GM21390 (cell line): ENCODE data around the gene GMDS.

Experiments used
- ATAC-seq: cut with Tn5 transposase; IDR thresholded peaks from one replicate; pipeline ENCODE4 v1.9.1; 2021; ENCODE audit not compliant: unreplicated experiment

Gene GMDS

DNA sequence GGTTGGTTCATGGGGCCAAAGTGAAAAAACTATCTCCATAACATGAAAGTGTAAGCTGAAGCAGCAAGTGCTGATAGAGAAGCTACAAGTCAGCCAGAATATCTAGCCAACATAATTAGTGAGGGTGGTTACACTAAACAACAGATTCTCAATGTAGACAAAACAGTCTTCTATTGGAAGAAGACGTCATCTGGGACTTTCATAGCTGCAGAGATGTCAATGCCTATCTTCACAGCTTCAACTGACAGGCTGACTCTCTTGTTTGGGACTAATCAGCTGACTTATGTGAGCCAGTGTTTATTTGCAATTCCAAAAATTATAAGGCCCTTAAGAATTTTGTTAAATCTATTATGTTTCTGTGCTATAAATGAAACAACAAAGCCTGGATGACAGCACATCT is 63.2 kb downstream of the GMDS start:
- no peak for ATAC-seq

- ATAC-seq = no peak
Observed at GRCh38 chr6:2181567-2181966, 63.8 kb downstream of the GMDS start.

DNA sequence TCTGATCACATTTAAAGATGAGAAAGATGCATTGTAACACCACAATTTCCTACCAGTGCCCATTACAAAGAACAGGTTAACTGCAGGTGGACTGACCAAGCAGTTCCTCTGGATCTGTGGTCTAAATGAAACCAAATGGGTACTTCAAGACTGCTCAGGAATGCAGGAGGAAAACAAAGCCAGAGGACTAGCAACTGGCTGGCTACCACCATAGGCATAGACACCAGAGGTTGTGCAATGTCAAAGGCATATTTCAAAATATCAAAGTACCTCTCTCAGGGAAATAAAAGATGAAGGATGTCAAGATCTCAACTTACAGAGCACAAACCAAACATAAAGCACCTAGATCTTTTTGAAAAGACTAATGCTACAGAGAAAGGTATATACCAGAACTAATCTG is 65.5 kb downstream of the GMDS start:
- ATAC-seq = no peak

- ATAC-seq = no peak
Observed at GRCh38 chr6:2179241-2179640, 66.2 kb downstream of the GMDS start.

DNA sequence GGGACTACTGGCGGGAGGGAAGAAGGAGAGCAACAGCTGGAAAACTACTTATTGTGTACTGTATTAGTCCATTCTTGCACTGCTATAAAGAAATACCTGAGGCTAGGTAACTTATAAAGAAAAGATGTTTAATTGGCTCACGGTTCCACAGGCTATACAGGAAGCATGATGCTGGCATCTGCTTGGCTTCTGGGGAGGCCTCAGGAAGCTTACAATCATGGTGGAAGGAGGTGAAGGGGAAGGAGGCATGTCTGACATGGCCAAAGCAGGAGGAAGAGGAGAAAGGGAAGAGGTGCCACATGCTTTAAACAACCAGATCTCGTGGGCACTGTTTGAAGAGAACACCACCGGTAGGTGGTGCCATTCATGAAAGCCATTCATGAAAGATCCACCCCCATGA is 67.3 kb downstream of the GMDS start:
- no peak for ATAC-seq

DNA sequence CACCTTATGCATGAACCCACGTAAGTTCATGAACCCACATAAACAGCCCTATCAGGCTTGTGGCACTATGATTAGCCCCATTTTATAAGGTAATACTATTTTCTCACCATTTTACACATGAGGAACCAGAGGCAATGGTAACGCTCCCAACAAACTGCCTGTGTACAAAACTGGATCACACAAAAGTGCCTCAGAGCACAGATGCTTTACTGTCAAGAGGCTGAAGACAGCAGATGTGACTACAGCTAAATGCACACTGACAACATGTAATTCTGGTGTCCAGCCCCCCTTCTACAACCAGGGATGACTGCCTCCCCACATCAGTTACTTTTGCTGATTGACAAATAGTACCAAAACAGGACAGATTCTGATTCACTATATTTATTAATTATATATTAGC is 69.6 kb downstream of the GMDS start:
- no peak for ATAC-seq

GRCh38 chr6:2173203-2173961 is 72.0 kb downstream of the GMDS start:
- no peak for ATAC-seq

DNA sequence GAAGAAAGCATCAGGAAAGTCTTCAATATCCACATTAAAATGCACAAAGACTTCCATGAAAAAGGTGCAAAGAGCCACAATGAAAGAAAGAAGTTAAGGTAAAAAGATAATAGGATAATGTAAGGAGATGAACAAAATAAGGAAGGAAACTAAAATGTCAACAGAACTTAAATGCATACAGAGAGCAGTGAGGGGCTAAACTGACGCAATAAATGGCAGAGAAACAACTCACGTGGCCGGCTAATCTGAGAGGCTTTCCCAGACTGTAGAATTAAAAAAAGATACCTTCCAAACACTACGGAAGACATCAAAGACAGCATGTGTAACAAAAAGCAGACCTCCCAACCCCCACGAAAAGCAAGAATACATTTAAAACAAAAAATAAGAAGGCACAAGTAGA is 73.7 kb downstream of the GMDS start:
- no peak for ATAC-seq

DNA sequence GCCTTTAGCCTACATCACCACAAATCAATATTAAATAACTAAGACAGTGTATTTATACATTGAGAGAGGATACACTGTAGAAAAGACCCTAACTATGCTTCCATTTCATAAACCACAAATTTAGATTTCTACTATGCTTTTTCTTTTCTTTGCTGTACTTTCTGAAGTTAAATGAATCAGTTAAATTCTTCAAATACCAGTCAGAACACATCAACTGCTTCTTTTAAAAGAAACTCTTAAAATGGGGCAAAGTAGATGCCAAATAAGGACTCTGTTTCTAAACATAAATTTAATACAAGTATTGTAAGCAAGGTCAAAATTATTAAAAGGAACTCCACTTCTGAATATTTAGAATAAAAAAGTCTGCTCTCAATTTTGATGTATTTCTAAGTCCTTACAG is 76.9 kb downstream of the GMDS start:
- ATAC-seq = no peak

- no peak for ATAC-seq
Observed at GRCh38 chr6:2166717-2167116, 78.7 kb downstream of the GMDS start.

DNA sequence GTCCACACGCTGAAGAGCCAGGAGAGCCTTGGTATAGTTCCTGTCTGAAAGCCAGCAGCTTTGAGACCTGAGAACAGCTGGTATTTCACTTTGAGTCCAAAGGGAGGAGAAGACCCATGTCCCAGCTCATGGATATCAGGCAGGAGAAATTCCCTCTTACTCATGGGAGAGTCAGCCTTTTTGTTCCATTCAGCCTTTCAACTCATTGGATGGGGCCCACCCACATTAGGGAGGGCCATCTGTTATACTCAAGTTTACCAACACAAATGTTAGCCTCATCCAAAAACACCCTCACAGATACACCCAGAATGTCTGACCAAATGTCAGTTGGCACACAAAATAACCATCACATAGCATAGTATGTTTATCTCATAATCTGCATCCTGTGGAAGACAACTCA is 80.1 kb downstream of the GMDS start:
- no peak for ATAC-seq

GRCh38 chr6:2164481-2164880 is 80.9 kb downstream of the GMDS start:
- no peak for ATAC-seq

GRCh38 chr6:2162079-2162445 is 83.3 kb downstream of the GMDS start:
- no peak for ATAC-seq

GRCh38 chr6:2158596-2159271 is 86.7 kb downstream of the GMDS start:
- ATAC-seq = no peak

- peak; percentile 82 for ATAC-seq
Observed at GRCh38 chr6:2157441-2158127, 87.8 kb downstream of the GMDS start.

DNA sequence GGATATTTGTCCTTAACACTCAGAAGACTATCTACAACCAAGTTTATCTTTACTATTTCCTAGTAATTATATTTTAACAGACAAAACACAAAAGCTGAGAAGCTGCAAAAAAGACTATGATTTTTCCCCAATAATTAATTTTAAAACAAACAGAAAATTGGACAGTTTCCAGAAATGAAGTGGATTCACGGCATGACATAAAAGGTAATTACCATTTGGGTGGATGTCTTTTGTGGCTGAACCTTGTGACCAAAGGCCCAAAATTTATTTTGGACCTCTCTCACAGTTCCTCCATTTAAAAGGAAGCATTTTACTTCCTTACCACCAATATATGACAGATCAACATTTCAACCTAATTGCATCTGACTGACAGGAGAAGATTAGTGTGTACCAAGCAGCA is 90.2 kb downstream of the GMDS start:
- no peak for ATAC-seq

DNA sequence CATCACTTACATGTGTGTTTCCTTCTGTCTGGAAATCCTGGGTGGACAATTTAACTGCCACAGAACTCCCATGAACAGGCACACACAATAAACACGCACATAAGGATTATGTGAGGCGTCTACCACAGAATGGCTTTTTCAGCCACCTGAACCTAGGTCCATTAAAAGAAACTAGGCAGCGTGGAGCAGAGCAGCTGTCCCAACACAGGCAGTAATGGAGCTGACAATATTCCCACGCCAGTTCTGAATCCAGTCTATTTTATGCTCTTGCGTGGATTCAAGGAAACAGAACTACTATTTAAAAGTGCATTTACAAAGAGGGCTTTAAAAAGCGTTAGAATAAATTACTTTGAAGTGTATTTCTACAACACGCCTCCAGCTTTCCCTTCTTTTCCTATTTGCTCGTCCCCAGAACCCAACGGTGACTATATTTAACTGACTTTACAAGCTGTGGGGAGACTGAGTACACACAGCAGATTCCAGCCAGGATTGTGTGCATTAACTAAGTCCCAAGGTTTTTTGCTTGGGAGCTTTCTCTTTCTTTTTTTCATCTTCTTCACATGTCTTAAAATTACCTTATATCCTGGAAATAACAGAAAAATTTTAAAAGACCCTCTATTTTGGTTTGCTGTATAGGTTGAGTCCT is 95.9 kb downstream of the GMDS start:
- no peak for ATAC-seq

DNA sequence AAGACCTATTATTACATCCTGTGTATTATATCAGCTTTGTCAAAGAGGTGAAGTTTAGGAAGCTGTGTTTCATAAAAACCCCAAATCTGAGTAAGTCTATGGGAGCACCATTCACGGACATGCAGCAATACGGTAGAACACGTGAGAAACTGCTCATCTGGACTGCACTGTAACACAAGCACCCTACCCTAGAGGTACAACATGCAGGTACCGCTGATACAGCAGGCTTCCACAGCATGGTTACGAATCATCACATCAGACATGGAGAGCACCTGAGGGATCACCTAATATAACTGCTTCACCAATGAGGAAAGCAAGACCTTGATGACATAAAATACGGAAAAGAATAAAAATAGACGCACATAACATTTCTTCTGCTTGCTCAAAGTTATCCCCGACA is 96.7 kb downstream of the GMDS start:
- ATAC-seq = no peak

DNA sequence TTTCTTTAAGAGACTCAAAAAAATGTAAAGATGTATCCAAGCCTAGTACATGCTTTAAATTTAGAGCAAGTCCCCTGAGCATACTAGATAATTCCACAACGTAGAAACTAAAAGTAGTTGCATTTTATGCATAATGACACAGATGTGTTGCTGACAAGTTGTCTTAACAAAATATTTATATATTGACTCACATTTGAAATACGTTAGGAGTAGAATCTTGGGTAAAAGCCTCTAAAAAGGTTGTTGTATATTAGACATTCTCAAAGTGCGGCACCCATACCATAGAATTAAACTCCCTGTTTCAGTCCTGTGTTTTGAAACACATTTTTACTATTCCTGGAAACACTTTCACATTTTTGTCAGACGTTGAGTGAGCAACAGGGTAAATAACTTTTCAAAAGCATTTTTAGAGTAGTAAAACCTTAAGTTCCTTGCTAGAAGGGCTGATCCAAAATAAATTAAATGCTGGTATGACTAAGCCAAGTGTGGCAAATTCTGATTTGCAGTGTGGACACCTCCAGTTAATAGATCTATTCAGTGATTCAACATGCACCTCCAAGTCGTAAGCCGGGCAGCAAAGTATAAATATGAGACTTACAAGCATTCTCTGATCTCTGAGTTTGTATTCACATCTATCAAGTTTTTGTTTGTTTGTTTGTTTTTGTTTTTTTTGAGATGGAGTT is 97.5 kb downstream of the GMDS start:
- no peak for ATAC-seq

- no peak for ATAC-seq
Observed at GRCh38 chr6:2147261-2147660, 98.1 kb downstream of the GMDS start.

DNA sequence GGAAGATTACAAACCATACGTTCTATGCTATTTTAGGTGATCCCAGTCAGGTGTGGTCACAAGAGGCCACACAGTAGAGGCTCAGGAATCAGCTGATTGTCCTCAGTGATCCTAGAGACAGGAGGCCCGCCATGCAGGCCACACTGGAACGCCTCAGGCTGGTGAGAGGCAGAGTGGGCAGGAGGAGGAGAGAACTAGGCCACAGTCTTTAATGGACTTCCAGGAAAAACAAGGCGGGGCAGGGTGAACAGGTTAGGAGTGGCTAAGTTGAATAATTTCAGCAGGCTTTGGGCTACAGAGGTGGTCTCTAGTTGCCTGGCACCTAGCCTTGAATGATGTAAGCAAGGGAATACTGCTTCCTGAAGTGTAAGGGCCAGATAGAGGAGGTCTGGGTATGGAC is 101.2 kb downstream of the GMDS start:
- no peak for ATAC-seq
